Fibroblast of mammary gland (primary cell): ENCODE data around the gene SRRM3.
"Not testable (repeated sequence)": the region's sequence is repeated elsewhere in the genome, so short reads cannot be mapped to it uniquely, and the experiment has no call there.

Experiments
- DNase-seq: peaks from one replicate; pipeline ENCODE4 v3.0.0-alpha.2; 2010; ENCODE audit warnings: low read depth
- H3K4me3 ChIP-seq: 2 replicates; pipeline ENCODE4 v1.5.1; 2011; ENCODE audit warnings: low read depth, mild to moderate bottlenecking, low read length, moderate library complexity; ENCODE audit not compliant: control insufficient read depth
- CTCF ChIP-seq: conservative IDR thresholded peaks from 2 replicates; pipeline ENCODE4 v1.5.1; 2011; ENCODE audit warnings: low read depth, low read length, inconsistent platforms; ENCODE audit not compliant: control insufficient read depth, insufficient read depth

The SRRM3 gene

GRCh38 chr7:76165106-76165972 lies 36.4 kb upstream of the SRRM3 start:
- H3K4me3 ChIP-seq: no peak overlapping the region
- no peak for TF ChIP-seq CTCF
- DNase-seq: no peak

- DNase-seq: no peak
- peak overlapping the region; percentile 68 for H3K4me3 ChIP-seq
- no peak for TF ChIP-seq CTCF
Measured at GRCh38 chr7:76165973-76166403, 35.7 kb upstream of the SRRM3 start.

GRCh38 chr7:76166404-76167255 lies 35.1 kb upstream of the SRRM3 start:
- peak overlapping the region; percentile 68 for H3K4me3 ChIP-seq
- peak; percentile 94 for DNase-seq
- peak; percentile 2 for TF ChIP-seq CTCF

GRCh38 chr7:76173566-76174205 lies 28.0 kb upstream of the SRRM3 start:
- H3K4me3 ChIP-seq: no peak overlapping the region
- no peak for DNase-seq
- TF ChIP-seq CTCF: no peak

GRCh38 chr7:76176951-76177350 lies 24.7 kb upstream of the SRRM3 start:
- H3K4me3 ChIP-seq, DNase-seq: not testable (repeated sequence)

GRCh38 chr7:76179686-76180085 lies 22.0 kb upstream of the SRRM3 start:
- no peak for TF ChIP-seq CTCF
- no peak for DNase-seq
- H3K4me3 ChIP-seq: no peak overlapping the region
